Activated CD4-positive, alpha-beta T cell treated with anti-CD3 and anti-CD28 coated beads, Interleukin-2, amount 50 U/mL, for 24 hours (primary cell): ENCODE data around the gene BAK1.

Source experiments
- DNase-seq, 2 donors: peaks; one replicate each; pipeline ENCODE4 v3.0.0-alpha.2; 2020; ENCODE audit warnings: low read depth in 1 of 2, low spot score in 1 of 2

BAK1 gene

DNA sequence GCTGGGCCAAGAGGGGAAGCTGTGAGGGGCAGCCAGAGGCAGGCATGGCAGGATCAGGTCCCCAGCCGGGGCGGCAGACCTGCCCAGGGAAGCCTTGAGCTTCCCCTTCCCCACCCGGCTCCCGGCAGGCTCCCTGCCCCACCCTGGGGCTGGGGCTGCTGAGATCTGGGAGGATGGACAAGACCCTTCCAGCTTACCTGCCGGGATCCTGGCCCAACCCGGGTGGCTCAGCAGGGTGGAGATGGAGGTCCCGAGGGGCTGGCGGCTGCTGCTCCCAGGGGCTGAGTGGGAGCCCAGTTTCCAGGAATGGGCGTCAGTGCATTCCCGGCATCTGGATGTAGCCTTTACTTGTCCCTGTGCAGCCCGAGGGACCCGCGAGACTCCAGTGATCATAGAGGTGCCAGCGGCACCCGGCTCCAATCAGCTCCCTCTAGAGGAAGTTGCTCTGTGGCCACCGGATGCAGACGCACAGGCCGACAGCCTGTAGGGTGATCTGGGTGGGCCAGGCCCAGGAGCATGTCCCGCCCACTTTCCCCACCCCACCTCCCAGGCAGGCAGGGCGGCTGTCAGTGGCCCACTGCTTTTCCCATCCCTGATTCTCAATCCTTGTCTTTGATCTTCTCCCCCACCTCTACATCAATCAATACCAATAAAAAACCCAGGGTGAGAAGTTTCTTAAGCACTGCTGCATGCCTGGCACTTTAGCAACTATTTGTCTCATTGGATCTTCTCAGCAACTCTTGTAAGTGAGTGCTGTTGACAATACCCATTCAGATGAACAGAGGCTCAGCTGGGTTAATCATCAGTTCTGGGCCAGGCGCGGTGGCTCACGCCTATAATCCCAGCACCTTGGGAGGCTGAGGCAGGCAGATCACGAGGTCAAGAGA, at the start of gene BAK1:
TSS of gene BAK1 (minus strand) at position 449 of the 887 bp plus-strand sequence. CDS start 2,672 bp downstream, outside the sequence.
- peak; percentile 57 to 82 for DNase-seq

DNA sequence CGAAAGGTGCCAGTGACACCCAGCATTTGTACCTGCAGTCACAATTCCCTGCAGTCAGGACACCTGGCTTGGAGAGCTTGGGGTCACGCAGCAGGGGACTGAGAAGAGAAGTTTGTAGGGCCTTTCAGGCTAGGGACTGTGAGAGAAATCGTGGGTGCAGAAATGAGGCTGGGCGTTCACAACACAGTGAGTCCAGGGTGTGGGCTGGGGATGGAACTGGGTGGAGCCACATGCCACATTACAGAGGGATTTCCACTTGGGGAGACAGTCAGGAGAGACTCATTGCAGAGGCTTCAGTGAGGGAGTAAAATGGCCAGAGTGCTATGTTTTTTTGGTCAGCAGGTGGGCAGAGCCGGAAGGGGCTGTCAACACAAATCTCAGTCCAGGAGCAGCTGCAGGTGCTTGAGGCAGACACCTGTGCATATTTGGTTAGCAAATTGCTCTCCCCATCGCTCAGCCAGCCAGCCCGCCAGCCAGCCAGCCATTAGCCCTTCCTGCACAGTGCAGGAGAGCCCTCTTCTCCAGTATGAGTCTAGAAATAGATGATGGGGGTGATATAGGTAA, 48.4 kb upstream of the BAK1 start:
- DNase-seq, result no peak

DNA sequence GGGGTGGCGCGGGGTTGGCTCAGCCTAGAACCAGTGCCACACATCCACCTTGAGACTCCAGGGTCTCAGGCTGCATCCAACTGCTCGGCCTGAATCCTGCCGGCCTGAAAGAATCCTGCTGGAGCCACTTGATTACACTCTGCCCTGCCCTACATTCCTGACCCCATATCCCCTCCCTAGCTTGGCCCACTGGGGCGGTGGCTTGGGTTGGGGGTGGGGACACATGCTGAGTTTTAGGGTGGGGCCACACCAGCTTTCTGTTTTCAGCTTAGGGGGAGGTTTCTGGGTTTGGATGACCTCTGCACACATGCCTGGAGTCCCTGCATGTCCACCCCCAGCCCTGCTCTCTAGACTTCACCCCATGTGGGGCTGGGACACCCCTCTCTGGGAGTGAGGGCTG, 47.8 kb upstream of the BAK1 start:
- no peak for DNase-seq

DNA sequence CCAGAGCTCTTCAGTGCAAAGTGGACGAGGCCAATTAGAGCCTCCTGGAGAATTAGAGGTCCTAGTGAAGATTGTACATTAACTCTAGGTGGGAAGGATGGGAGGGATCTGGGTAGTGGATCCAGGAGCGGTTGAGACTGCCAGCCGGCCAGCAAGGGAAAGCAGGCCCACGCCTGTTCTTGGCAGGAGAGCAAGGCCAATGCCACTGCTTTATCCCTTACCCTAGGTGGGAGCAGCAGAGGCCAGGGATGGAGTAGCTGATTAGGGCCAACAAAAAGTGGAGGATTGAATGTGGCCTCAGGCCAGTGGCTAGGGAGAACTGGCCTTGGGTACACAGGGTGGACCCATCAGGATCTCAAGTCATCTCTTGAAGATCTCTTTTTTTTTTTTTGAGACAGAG, 44.8 kb upstream of the BAK1 start:
- no peak for DNase-seq

DNA sequence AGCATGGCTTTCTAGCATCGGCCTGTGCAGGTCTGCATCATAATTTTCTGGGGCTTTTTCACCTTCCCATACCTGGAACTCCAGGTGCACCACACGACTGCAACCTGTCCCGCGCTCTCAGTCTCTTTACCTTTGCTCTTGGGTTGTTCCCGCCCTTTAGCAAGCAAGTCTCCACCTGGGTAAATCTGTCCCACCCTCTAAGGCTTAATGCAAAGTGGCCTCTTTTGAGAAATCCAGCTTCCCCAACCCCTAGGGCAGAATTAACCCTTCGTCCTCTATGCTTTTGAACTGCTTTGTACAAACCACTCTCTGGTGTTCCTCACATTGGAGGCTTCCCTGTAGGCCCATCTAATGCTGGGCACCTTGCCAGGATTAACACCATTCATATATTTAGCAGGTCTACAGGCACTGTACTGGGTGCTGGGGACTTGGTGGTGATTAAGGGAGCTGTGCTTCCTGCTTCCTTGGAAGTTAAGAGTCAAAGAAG, 43.9 kb upstream of the BAK1 start:
- no peak for DNase-seq

DNA sequence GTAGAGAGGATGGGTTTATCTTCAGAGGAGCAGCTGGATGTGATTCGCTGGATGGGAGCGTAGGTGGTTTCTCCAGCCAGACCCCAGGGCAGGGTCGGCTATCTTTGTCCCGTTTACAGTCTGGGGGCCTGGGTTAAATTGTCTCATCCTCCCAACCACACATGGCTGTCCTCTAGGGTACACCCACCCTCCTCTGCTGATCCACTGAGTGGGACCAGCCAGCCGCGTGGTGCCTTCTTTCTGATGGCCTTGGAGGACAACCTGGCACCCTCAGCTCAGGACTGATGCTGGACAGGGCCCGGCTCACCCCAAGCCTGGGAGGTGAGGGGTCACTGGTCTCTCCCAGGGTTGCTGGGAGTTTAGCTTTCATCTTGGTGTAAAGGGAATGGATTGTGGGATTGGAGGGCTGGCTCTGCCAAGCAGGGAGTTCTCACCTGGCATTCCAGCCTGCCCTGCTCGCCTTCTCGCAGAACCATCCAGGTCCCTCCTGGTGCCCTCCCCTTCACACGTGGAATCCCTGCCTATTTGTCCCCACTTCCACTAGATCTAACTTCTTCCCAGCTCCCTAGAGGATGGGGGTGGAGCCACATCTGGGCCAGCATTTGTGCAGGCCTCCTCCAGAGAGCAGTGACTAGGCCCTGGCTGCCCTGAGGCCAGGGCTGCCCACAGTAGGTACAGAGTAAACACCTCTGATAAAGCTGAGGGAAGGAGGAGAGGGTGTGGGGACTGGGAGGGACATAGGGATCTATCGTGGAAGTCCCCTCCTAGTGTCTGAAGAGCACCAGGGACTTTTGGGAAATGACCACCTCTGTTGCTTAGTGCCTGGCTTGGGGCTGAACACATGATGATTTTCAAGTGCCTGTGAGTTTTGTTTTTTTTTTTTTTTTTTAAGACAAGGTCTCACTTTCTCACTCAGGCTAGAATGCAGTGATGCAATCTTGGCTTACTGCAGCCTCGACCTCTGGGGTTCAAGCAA, 42.7 kb upstream of the BAK1 start:
- no peak for DNase-seq

DNA sequence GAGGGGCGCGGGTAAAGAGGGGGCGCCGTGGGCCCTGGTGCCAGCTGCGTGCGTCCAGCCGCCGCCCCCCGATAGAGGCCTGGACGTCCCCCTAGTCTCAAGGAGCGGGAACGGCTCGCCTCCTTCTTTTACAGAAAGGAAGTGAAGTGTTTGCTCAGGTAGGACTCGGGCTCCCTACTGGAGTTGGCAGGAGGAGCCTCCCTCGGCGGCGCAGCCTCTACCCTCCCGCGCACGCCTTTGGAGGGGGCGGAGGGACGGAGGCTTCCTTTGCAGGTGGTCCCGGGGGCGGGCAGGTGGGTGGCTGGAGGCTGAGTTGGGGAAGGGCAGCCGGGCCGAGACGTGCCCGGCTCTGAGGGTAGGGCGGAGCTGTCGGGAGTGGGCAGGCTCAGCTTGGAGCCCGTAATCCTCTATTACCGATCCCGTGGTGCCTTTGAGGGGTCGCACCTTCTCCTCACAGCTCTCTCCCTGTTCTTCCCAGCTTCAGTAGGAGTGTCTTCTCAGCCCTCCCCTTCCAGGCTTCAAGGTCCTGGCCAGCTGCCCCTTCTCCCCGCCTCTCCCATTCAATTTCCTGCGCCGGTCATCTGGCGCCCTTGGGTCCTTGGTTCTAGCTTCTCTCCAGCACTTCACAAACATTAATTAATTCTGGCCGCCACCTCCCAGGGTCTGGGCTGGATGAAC, 41.8 kb upstream of the BAK1 start:
- DNase-seq, result peak in 1 of 2 donors; percentile 13

DNA sequence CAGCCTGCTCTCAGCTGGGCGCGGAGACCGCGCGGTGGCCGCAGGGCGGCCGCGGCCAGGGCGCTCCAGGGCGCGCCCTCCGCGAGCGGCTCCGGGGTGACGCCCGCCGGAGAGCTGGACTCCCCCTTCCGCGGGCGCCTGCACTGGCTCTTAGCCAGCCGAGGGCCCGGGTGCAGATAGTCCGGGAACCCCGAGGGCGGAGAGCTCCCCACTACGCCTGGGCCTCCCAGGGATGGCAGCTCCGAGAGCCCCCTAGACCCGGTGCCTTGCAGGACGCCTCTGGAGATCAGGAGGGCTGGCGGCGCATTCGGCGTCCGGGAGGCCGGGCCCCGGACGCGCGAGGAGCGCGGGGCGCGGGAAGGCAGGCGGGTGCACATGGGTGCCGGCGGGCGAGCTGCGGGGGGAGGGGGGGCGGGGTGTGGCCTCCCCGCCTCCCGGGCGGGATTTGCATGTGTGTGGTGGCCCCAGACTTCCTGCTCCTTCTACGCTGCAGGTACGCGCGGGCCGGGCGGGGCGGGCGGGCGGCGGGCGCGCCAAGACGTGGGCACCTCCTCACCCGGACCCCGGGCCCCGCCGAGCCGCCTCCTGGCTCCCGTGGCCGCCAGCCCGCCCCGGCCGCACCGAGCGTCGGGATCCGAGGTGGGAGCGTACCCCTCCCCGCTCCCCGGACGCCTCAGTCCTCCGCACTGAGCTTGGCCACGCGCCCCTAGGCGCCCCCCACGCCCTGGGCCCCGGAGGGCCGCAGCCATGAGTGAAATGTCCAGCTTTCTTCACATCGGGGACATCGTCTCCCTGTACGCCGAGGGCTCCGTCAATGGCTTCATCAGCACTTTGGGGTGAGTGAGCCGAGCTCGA, 41.0 kb upstream of the BAK1 start, which contains the start of gene ITPR3:
TSS of gene ITPR3 (plus strand) at position 467 of the 855 bp plus-strand sequence. CDS start at position 748, 281 bp downstream.
- peak; percentile 51 to 53 for DNase-seq

DNA sequence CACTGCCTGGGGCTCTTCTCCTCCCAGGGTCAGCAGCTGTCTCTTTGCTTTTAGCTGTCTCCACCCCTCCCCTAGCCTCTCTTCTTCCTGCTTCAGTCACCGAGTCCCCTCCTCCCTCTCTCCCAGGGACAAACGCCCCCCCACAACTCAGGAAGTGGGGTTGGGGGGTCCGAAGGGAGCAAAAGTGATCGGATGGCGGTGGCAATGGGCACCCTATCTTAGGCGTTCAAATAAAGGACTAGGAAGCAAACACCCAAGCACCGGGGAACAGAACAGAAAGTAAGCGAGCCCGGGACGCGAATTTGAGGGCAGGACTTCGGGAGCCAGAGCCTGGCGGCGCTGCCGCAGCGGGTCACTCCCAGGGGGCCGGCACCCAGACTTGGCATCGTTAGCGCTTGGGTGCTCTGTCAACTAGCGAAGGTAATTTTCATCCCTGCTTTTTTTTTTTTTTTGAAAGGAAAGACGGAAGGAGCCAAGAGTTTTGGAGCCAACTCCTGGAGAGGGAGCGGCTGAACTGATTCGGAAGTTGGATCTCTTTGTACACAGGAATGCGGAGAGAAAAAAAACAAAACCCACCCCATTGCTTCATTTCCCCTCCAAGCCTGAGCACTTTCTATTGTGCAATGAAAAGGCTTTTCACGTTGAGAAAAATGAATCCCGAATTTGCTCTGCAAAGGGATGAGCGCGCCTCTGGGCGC, 40.2 kb upstream of the BAK1 start:
- no peak for DNase-seq

DNA sequence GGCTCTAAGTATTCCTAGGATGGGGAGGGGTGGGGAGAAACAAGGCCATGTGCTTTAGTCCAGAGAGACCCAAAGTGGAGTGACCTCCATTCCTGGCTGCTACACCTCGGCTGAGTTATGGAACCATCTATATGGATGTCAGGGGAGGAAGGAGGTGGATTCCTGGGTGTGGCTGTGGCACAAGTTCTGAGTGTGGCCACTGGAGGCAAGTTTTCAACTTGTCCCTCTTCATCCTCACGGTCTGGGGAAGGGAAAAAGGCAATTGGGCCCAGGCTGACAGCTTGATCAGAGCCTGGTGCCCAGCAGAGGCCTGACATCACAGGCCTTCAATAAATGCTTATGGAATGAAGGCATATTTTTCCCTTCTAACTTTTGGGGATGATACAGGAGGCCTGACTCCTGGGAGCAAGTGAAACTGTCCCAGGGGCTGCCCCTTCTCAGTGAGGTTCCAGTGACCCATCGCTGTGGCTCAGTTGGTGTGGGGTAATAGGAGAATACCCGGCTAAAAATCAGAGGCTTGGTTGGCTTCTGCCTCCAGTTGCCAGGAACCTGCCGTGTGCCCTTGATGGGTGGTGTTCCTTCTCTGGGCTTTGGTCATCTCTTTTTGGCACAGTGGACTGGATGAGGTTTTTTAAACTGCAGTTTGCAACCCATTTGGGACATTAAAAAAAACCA, 39.2 kb upstream of the BAK1 start:
- no peak for DNase-seq

DNA sequence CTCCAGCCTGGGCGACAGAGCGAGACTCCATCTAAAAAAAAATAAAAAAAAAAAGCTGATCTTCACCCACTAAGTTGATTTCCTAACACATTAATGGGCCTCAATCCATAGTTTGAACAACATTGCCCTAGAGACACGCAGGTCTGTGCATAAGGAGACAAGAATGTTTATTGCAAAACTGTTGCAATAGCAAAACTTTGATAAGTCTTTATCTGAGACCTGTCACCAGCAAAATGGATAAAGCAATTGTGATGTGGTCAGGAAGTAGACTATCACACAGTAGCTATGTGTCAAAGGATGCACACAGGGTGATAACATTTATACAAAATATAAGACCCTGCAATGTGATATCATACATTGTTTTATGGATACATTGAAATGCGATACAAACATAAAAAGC, 36.8 kb upstream of the BAK1 start:
- DNase-seq, result no peak

DNA sequence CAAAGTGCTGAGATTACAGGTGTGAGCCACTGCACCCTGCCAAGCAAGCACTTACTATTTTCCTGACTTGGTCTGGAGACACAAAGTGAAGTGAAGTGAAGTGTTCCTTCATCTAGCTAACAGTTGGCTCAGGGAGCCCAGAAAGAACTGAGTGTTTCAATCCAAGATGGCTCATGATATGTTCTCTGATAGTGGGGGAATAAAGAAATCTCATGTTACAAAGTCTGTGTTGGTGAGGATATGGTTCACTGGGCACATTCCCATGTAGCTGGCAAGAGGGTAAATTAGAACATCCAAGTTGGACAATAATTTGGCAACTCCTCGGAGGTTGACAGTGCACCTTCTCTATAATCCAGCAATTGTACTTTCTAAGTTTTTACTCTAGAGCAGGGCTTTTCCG, 36.0 kb upstream of the BAK1 start:
- DNase-seq, result no peak

DNA sequence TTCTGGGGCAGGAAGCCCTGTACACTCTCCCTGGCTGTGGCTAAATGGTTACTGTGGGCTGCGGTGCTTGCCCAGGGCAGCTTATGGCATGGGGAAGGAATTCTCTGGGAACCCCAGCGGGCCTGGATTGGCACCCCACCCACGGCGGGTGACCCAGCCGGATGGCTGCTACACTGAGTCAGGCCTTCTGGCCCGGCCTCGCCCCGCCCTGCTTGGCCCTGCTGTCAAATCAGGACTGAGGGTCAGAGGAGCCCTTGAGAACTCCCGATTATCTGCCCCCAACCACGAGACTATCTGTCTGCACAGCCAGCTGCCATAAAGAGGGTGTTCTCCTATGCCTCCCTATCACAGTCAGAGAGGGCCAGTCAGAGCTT, 33.7 kb upstream of the BAK1 start:
- no peak for DNase-seq

DNA sequence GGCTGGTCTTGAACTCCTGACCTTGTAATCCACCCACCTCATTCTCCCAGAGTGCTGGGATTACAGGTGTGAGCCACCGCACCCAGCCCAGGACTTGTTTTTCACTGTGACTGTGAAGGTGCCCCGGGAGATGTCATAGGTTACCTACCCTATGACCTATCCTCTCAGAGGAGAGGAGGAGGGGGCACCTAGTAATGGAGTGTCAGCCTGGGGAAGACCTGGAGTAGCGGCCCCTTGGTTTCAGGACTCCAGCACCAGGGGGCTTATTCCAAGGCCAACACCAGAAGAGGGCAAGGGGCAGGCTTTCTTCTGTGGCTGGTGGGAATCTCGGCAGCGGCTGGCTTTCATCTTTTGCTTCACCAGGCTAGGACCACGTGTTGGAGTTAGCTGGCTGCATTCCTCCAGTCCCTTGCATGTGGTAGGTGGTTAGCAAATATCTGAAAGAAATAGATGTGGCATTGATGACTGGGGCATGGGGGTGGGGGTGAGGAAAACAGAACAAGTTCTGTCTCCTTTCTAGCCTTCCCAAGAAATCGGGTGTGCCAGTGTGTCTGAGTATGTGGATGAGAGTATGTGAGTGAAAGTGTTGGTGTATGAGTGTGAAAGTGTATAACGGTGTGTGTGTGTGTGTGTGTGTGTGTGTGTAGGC, 33.2 kb upstream of the BAK1 start:
- no peak for DNase-seq

DNA sequence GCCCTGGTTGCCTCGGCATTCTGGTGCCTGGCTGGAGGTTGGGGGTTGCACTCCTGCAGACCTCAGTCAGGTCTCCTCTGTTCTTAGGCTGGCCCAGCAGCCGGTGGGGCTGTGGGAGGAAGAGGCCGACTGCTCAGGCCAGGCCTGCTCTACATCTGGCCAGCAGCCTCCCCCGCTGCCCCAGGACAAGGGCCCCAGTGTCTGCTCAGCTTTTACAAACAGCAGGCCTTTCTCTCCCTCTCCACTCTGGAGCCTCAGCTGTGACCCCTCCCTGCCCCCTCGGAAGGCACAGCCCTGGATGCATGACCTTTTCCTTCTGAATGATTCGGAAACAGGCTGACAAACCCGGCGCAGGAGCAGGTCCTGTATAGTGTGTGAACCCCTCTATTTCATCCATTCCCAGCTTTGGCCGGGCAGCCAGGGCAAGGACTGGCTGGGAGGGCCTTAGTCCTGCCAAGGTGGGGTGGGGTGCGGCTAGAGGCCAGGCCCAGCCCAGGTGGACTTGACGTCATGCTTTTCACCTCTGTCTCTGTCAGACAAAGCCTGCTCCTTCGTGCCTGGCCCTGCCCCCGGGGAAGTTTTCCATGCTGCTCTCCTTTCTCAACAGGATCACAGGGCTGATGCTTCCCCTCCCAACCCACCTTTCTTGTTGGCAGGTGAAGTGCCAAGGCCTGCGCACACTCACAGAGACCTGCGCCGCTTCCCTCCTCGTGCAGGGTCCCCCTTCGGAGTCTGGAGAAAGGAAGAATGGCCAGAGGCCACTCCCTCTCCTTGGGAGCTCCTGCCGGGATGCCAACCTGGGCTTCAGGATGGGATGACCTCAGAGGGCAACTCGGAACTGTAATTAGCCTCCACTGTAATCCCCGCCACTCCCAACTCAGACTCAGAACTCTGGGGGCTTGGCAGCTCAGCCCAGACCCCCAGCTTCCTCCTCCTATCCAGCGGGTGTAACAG, 31.0 kb upstream of the BAK1 start:
- no peak for DNase-seq

DNA sequence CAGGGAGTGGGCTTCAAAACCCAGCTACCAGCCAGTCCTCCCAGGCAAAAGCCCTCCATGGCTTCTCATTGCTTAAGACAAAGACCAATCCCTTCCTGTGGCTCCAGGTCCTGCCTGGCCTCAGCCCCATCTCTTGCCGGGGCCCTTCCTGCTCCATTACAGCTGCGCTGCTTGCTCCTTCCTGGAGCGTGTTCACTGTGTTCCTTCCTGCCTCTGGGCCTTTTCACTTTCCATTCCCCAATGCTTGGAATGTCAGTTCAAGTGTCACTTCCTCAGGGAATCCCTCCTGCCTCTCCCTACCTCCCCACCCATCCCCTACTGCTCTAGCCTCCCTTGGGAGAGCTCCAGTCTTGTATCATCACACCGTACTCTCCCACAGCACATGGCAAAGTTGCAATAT, 30.0 kb upstream of the BAK1 start:
- no peak for DNase-seq

DNA sequence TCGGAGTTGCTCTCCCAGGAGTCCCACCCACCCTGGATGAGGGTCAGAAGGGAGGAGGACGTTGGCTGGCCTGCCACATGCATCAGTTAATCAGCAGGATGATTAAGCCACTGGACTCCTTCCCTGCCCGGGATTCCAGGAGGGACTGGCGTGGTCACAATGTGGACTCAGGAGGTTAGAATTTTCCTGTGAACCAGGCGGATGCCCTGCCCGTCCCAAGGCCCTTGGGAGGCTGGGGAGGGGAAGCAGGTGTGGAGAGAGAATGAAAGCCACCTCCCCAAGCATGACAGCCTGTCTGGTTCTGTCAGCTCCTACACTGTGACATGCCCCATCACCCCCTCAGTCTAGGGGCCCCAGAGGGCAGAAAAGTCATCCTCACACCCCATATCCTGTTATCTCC, 29.5 kb upstream of the BAK1 start:
- DNase-seq, result no peak
